CD14-positive monocyte (primary cell): ENCODE measurements around the gene SLC17A3. TPM values are rescaled to one million over a fixed set of nuclear protein-coding genes. Genes with fewer than 3 reads are reported as not detected.

Source experiments
- DNase-seq, 3 donors: peaks; one replicate each; pipeline ENCODE4 v3.0.0-alpha.2; 2011 to 2022
- H2AFZ ChIP-seq: 2 replicates; pipeline ENCODE4 v1.6.0; 2012; ENCODE audit warnings: mild to moderate bottlenecking, low read depth, low read length, inconsistent platforms; ENCODE audit not compliant: insufficient read depth, poor library complexity, severe bottlenecking
- H3K27ac ChIP-seq, 2 donors: 1 replicate in 1 of 2; 2 replicates in 1 of 2; pipeline ENCODE4 v1.5.1; 2012 to 2013; ENCODE audit warnings: low read length in 2 of 2, control low read depth in 1 of 2, inconsistent platforms in 1 of 2, low read depth in 1 of 2, mild to moderate bottlenecking in 1 of 2
- H3K27me3 ChIP-seq, 2 donors: one replicate each; pipeline versions ENCODE4 v1.6.0 to v1.6.1; 2011 to 2013; ENCODE audit warnings: low read length in 2 of 2; ENCODE audit not compliant: control insufficient read depth in 2 of 2, insufficient read depth in 2 of 2
- H3K36me3 ChIP-seq, 2 donors: replicated peaks in 1 of 2; 1 replicate in 1 of 2; 2 replicates in 1 of 2; pipeline versions ENCODE4 v1.5.1 to v1.6.1; 2012 to 2013; ENCODE audit warnings: low read length in 2 of 2, control low read depth in 1 of 2, inconsistent platforms in 1 of 2, mild to moderate bottlenecking in 1 of 2; ENCODE audit not compliant: insufficient read depth in 2 of 2, control insufficient read depth in 1 of 2
- H3K4me1 ChIP-seq, 2 donors: 1 replicate in 1 of 2; 2 replicates in 1 of 2; pipeline versions ENCODE4 v1.5.1 to v1.6.1; 2012 to 2013; ENCODE audit warnings: low read length in 2 of 2, control low read depth in 1 of 2, inconsistent platforms in 1 of 2, mild to moderate bottlenecking in 1 of 2, moderate library complexity in 1 of 2; ENCODE audit not compliant: insufficient read depth in 2 of 2, control insufficient read depth in 1 of 2
- H3K4me2 ChIP-seq: replicated peaks from 2 replicates; pipeline ENCODE3; 2012; ENCODE audit warnings: low read length, moderate library complexity, mild to moderate bottlenecking; ENCODE audit not compliant: poor library complexity, severe bottlenecking; ENCODE audit errors: extremely low read depth
- H3K4me3 ChIP-seq, 3 experiments: fragments of 200-600 bp in 1 of 3; sonication (generic) in 1 of 3; replicated peaks in 1 of 3; 1 replicate in 2 of 3; 2 replicates in 1 of 3; pipeline ENCODE4 v1.5.1; 2011 to 2013; ENCODE audit warnings: low read length in 3 of 3, mild to moderate bottlenecking in 3 of 3, control low read depth in 2 of 3, low read depth in 2 of 3, inconsistent platforms in 1 of 3, moderate library complexity in 1 of 3
- H3K79me2 ChIP-seq: 2 replicates; pipeline ENCODE4 v1.6.0; 2012; ENCODE audit warnings: mild to moderate bottlenecking, control low read depth, inconsistent platforms, low read length, moderate library complexity; ENCODE audit not compliant: insufficient read depth
- H3K9ac ChIP-seq: 2 replicates; pipeline ENCODE4 v1.6.0; 2017; ENCODE audit warnings: low read length, mild to moderate bottlenecking; ENCODE audit not compliant: insufficient read depth, poor library complexity, severe bottlenecking
- H3K9me3 ChIP-seq, 2 donors: replicated peaks in 1 of 2; 1 replicate in 1 of 2; 2 replicates in 1 of 2; pipeline versions ENCODE4 v1.5.1 to v1.6.1; 2012 to 2013; ENCODE audit warnings: low read length in 2 of 2, control low read depth in 1 of 2; ENCODE audit not compliant: control insufficient read depth in 1 of 2, insufficient read depth in 1 of 2
- H4K20me1 ChIP-seq: 2 replicates; pipeline ENCODE4 v1.6.0; 2012; ENCODE audit warnings: mild to moderate bottlenecking, low read length, control low read depth, moderate library complexity; ENCODE audit not compliant: insufficient read depth
- H3K27ac Mint-ChIP-seq, 7 donors: one replicate each; pipeline ENCODE4 v1.8.0; 2020; ENCODE audit warnings: mild to moderate bottlenecking in 7 of 7, mixed read lengths in 7 of 7, moderate library complexity in 6 of 7, inconsistent platforms in 2 of 7
- H3K27me3 Mint-ChIP-seq, 3 donors: one replicate each; pipeline ENCODE4 v1.8.0; 2021 to 2022; ENCODE audit warnings: low read depth in 3 of 3, mild to moderate bottlenecking in 3 of 3, mixed read lengths in 3 of 3, moderate library complexity in 3 of 3, inconsistent platforms in 1 of 3
- H3K36me3 Mint-ChIP-seq, 2 donors: one replicate each; pipeline ENCODE4 v1.8.0; 2020; ENCODE audit warnings: mixed read lengths in 2 of 2, inconsistent platforms in 1 of 2, mild to moderate bottlenecking in 1 of 2
- H3K4me1 Mint-ChIP-seq: one replicate; pipeline ENCODE4 v1.8.0; 2020; ENCODE audit warnings: mild to moderate bottlenecking, mixed read lengths
- H3K4me3 Mint-ChIP-seq, 2 donors: one replicate each; pipeline ENCODE4 v1.8.0; 2020; ENCODE audit warnings: mild to moderate bottlenecking in 2 of 2, mixed read lengths in 2 of 2, moderate library complexity in 1 of 2
- H3K9me3 Mint-ChIP-seq, 7 donors: one replicate each; pipeline ENCODE4 v1.8.0; 2020 to 2022; ENCODE audit warnings: mixed read lengths in 7 of 7, mild to moderate bottlenecking in 6 of 7, moderate library complexity in 6 of 7, inconsistent platforms in 2 of 7
- CTCF ChIP-seq: fragments of 200-600 bp; IDR thresholded peaks from one replicate; pipeline ENCODE4 v1.8.0; 2022; ENCODE audit warnings: antibody characterized with exemption, mild to moderate bottlenecking
- WGBS: methylation state at CpG from one replicate; pipeline ENCODE4 v1.1.5; 2013; ENCODE audit warnings: missing lambda C conversion rate; ENCODE audit not compliant: insufficient coverage; 5-methylcytosine and 5-hydroxymethylcytosine counted together
- intact Hi-C, 2 donors: fragments of 100-400 bp; cut with micrococcal nuclease; formaldehyde crosslinking; loops; one replicate each; pipeline versions ENCODE4 v1.15.0 to v1.15.1; 2023
- polyA plus RNA-seq, 3 donors: library from polyadenylated mRNA; depleted of rRNA in 1 of 3; unstranded in 2 of 3; stranded (reverse) in 1 of 3; fragments of 300-500 nt in 2 of 3; fragments of >200 nt in 1 of 3; fragmentation: Illumina TruSeq in 2 of 3; gene quantifications; 1 replicate in 2 of 3; 2 replicates in 1 of 3; pipeline ENCODE4 v1.2.3, GENCODE V29; 2012 to 2021

Gene SLC17A3
- polyA plus RNA-seq, 3 donors = not detected

GRCh38 chr6:25889877-25890853 is 16.1 kb upstream of the SLC17A3 start:
- H3K27ac Mint-ChIP-seq = no peak overlapping the region
- H3K9me3 Mint-ChIP-seq = no peaks in the 10 kb centered on the region
- Histone ChIP-seq H3K36me3 (no peaks in the 10 kb centered on the region), H3K27me3 (no peaks in the 10 kb centered on the region), H2AFZ (no peak overlapping the region), H3K4me1 (peaks cover 4 to 5% of the 10 kb centered on the region in 2 donors), H3K9ac (no peak overlapping the region), H4K20me1 (no peaks in the 10 kb centered on the region), H3K4me3 (no peak overlapping the region), H3K27ac (no peak overlapping the region), H3K79me2 (no peaks in the 10 kb centered on the region), H3K9me3 (no peaks in the 10 kb centered on the region), H3K4me2 (no peak overlapping the region)
- H3K27me3 Mint-ChIP-seq = peaks cover 0 to 1% (median 0%) of the 10 kb centered on the region in 3 donors
- H3K4me3 Mint-ChIP-seq = no peak overlapping the region
- intact Hi-C loops = no loop called here
- 40% methylated on average over 2 of the region's 5 CpGs for WGBS
- no peak for TF ChIP-seq CTCF
- no peak for DNase-seq
- H3K4me1 Mint-ChIP-seq = peaks cover 7% of the 10 kb centered on the region
- no peaks in the 10 kb centered on the region for H3K36me3 Mint-ChIP-seq

GRCh38 chr6:25888626-25889025 is 14.6 kb upstream of the SLC17A3 start:
- whole genome bisulfite sequencing = no CpG with 5 or more reads among the region's 2 CpGs
- H3K36me3 Mint-ChIP-seq = no peaks in the 10 kb centered on the region
- DNase-seq = no peak
- Histone ChIP-seq H4K20me1 (no peaks in the 10 kb centered on the region), H3K4me3 (no peak overlapping the region), H2AFZ (no peak overlapping the region), H3K79me2 (no peaks in the 10 kb centered on the region), H3K9me3 (no peaks in the 10 kb centered on the region), H3K4me2 (no peak overlapping the region), H3K27ac (no peak overlapping the region), H3K36me3 (no peaks in the 10 kb centered on the region), H3K9ac (no peak overlapping the region), H3K4me1 (peaks cover 4 to 5% of the 10 kb centered on the region in 2 donors), H3K27me3 (no peaks in the 10 kb centered on the region)
- peaks cover 0 to 1% (median 0%) of the 10 kb centered on the region in 3 donors for H3K27me3 Mint-ChIP-seq
- peaks cover 7% of the 10 kb centered on the region for H3K4me1 Mint-ChIP-seq
- intact Hi-C loops = no loop called here
- no peak overlapping the region for H3K4me3 Mint-ChIP-seq
- H3K9me3 Mint-ChIP-seq = no peaks in the 10 kb centered on the region
- H3K27ac Mint-ChIP-seq = no peak overlapping the region
- no peak for TF ChIP-seq CTCF
